GM12873 (cell line): ENCODE results near the gene SNX2.

Experiments
- TF ChIP-seq, protein P1 (sequence below): IDR thresholded peaks from 2 replicates; pipeline ENCODE4 v1.5.1; 2012; ENCODE audit warnings: low read depth, mild to moderate bottlenecking, moderate library complexity, low read length, control low read depth; ENCODE audit not compliant: insufficient read depth; ENCODE audit errors: missing control alignments

The SNX2 gene

DNA sequence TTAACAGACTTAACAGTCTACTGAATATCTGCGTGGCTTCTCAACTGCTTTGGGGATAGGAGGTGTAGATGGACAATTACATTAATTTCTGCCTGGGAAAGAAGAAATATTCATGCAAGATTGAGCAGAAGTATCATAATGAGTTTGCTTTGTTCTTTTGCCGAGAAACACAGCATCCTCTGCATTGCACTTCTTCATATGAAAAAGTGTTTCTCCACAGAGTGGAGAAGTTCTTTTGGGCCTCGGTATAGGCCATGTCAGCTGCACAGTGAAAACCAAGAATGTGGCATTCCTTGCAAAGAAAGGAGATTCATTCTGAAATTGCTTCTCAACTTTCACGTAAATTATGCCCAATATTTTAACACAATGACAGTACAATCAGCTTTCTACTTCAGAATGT is 17.6 kb upstream of the SNX2 start:
- TF ChIP-seq, protein P1, sequence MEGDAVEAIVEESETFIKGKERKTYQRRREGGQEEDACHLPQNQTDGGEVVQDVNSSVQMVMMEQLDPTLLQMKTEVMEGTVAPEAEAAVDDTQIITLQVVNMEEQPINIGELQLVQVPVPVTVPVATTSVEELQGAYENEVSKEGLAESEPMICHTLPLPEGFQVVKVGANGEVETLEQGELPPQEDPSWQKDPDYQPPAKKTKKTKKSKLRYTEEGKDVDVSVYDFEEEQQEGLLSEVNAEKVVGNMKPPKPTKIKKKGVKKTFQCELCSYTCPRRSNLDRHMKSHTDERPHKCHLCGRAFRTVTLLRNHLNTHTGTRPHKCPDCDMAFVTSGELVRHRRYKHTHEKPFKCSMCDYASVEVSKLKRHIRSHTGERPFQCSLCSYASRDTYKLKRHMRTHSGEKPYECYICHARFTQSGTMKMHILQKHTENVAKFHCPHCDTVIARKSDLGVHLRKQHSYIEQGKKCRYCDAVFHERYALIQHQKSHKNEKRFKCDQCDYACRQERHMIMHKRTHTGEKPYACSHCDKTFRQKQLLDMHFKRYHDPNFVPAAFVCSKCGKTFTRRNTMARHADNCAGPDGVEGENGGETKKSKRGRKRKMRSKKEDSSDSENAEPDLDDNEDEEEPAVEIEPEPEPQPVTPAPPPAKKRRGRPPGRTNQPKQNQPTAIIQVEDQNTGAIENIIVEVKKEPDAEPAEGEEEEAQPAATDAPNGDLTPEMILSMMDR: no peak

DNA sequence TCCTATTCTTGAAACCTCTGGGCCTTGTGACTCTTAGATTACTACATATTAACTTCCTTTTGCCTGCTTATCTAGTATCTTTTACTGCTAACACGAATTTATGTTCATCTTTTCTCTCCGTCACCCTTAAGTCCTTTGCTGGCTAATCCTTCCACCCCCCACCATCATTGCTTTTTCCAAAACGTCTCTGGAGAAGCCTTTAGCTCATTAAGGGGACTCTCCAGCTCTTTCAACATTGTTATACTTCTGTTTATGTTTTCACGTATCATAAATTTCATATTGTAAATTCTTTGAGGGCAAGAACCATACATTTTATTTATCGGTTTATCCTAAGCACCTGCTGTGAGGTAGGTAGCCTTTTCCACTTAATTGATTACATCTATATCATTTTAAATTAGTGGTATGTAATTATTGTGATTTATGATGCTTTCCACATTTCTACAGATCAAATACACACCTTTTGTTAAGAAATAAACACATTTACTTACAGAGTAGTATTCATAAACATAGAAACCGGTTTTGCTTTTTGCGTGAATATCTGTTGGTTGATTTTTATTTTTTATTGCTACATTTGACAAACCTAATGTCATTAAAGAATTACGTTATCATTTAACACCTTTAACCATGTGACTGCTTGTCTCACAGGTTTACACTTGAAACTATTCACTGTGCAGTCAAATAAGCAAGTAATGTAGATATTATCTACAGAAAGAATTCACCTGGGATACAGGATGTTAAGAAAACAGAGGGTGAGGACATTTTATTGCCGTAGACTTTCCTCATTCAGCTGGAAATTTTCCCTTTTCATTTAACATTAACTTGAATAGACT is 15.4 kb upstream of the SNX2 start:
- TF ChIP-seq, protein P1: no peak

GRCh38 chr5:122760236-122760635 is 14.6 kb upstream of the SNX2 start:
- TF ChIP-seq, protein P1: no peak

- TF ChIP-seq, protein P1: no peak
Observed at GRCh38 chr5:122761115-122761514, 13.8 kb upstream of the SNX2 start.

GRCh38 chr5:122766130-122766529 is 8.8 kb upstream of the SNX2 start:
- TF ChIP-seq, protein P1: no peak

DNA sequence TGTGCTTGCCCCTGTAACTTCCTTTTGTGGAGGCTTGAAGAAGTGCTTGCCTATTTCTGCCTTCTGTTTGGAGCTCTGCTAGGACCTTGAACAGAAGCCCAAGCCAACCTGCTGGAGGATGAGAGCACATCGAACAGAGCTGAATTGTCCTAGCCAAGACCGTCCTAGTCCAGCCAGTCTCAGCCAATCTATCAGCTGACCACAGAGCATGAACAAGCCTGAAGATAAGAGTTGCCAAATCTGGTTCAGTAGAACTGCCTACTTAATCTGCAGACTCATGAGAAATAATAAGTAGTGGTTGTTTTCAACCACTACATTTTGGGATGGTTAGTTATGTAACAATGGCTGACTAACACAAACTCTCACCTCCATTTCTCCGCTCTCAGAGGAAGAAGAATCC is 4.4 kb upstream of the SNX2 start:
- TF ChIP-seq, protein P1: no peak

- TF ChIP-seq, protein P1: no peak
Observed at GRCh38 chr5:122772446-122772845, 2.4 kb upstream of the SNX2 start.
